B cell (primary cell): ENCODE data around the gene SLC13A1.

Experiments used
- EZH2 ChIP-seq: IDR thresholded peaks from 2 replicates; pipeline ENCODE4 v1.6.1; 2012; ENCODE audit warnings: borderline replicate concordance, low read depth, mild to moderate bottlenecking, moderate library complexity, low read length; ENCODE audit not compliant: insufficient read depth, poor library complexity, severe bottlenecking
- TF ChIP-seq, protein P1 (sequence below): fragments of 200-600 bp; IDR thresholded peaks from one replicate; pipeline ENCODE4 v1.8.0; 2022; ENCODE audit warnings: antibody characterized with exemption, mild to moderate bottlenecking

DNA sequence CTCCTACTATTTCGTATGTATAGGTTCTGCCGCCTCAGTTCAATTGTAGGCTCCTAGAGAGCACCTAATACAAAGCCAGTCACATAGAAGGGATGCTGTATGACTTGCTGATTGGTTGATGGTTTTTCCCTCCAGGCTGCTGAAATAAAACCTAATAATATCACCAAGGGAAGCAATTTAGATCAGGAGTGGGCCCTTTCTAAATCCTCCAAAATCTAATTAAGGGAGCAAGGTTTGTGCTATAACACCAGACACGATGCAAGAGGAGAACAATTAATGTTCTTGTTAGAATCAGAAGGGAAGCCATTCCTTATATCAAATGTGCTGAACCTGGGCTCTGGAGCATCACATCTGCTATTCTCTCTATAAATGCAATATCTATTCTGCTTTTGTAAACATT, 42.0 kb upstream of the SLC13A1 start:
- TF ChIP-seq, protein P1, sequence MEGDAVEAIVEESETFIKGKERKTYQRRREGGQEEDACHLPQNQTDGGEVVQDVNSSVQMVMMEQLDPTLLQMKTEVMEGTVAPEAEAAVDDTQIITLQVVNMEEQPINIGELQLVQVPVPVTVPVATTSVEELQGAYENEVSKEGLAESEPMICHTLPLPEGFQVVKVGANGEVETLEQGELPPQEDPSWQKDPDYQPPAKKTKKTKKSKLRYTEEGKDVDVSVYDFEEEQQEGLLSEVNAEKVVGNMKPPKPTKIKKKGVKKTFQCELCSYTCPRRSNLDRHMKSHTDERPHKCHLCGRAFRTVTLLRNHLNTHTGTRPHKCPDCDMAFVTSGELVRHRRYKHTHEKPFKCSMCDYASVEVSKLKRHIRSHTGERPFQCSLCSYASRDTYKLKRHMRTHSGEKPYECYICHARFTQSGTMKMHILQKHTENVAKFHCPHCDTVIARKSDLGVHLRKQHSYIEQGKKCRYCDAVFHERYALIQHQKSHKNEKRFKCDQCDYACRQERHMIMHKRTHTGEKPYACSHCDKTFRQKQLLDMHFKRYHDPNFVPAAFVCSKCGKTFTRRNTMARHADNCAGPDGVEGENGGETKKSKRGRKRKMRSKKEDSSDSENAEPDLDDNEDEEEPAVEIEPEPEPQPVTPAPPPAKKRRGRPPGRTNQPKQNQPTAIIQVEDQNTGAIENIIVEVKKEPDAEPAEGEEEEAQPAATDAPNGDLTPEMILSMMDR, result no peak
- no peak for TF ChIP-seq EZH2
